ENCODE data around the gene PAX4. TPM values are rescaled to one million over a fixed set of nuclear protein-coding genes. Genes with fewer than 3 reads are reported as not detected.

The PAX4 gene
- total and polyA plus RNA-seq, 9 of the 15 experiments (the other 6 are each of a cell fraction or from before 2014, with no cell fraction given), result not detected

GRCh38 chr7:127658970-127659630 is 41.2 kb upstream of the PAX4 start:
- Histone ChIP-seq H3K4me1 (replicated peaks in 1 of 2; ENCODE audit: control insufficient read depth in 2 of 2, insufficient read depth in 2 of 2, low read length in 2 of 2) (peaks cover 0 to 33% of the 10 kb centered on the region in 2 experiments; a peak in 3 of 5 replicates), H3K4me3 (no peak overlapping the region), H3K27me3 (ENCODE audit: control insufficient read depth in 2 of 2, insufficient read depth in 2 of 2, low read length in 2 of 2) (no peaks in the 10 kb centered on the region), H3K79me2 (ENCODE audit: control insufficient read depth, insufficient read depth, low read length) (peaks cover 100% of the 10 kb centered on the region), H4K20me1 (replicated peaks; ENCODE audit: control insufficient read depth, insufficient read depth, low read length) (peaks cover 69% of the 10 kb centered on the region), H3K9ac (ENCODE audit: insufficient read depth in 1 of 2, low read depth in 2 of 2, low read length in 2 of 2) (no peak overlapping the region), H3K27ac (ENCODE audit: extremely low read depth, low read depth, low read length) (no peak overlapping the region), H3K4me2 (ENCODE audit: insufficient read depth, low read length) (no peak overlapping the region), H2AFZ (ENCODE audit: low read depth, low read length) (no peak overlapping the region), H3K36me3 (ENCODE audit: control insufficient read depth, insufficient read depth, low read length) (peaks cover 98% of the 10 kb centered on the region), H3K9me1 (ENCODE audit: control insufficient read depth, insufficient read depth, low read length) (peaks cover 21% of the 10 kb centered on the region), H3K9me3 (replicated peaks; ENCODE audit: control insufficient read depth, insufficient read depth, low read depth, low read length) (no peaks in the 10 kb centered on the region)
- ATAC-seq (no peak), FAIRE-seq (peak; percentile 15), DNase-seq (ENCODE audit: extremely low read depth in 1 of 4, low spot score in 3 of 4) (no peak)
- CTCF ChIA-PET (ENCODE audit: low intra/inter-chr PET ratio), result no interaction called here
- WGBS (ENCODE audit: insufficient coverage, low coverage, missing lambda C conversion rate), result 67% methylated on average over 3 of the region's 3 CpGs
- no TSS peak for BruUV-seq (replicated peaks)
- intact Hi-C loops (cut with micrococcal nuclease) (no loop called here), in situ Hi-C loops (cut with MboI) (no loop called here)
- POLR2A ChIA-PET, result no interaction called here
- TF ChIP-seq FOXA3 (CRISPR knock-in tag; conservative IDR thresholded peaks at IDR 0.05 in 1 of 2, IDR thresholded peaks at IDR 0.05 in 1 of 2), result 0 out of 4 replicates have a peak, but pooled peaks of 1 of the 2 experiments have one; percentile 14
- no peak for TF ChIP-seq TEAD2 (tag; IDR thresholded peaks at IDR 0.05)
- no peak for TF ChIP-seq BRD4 (IDR thresholded peaks at IDR 0.05)
- no peak for TF ChIP-seq ADNP (tag; IDR thresholded peaks at IDR 0.05)
- TF ChIP-seq CLOCK (CRISPR knock-in tag; IDR thresholded peaks at IDR 0.05; ENCODE audit: borderline replicate concordance), result no peak
- TF ChIP-seq HDAC8 (tag; IDR thresholded peaks at IDR 0.05), result no peak
- no peak for TF ChIP-seq ZNF449 (CRISPR knock-in tag; IDR thresholded peaks at IDR 0.05)
- TF ChIP-seq SRSF1 (IDR thresholded peaks at IDR 0.05; ENCODE audit: low read depth, low read length), result no peak
- TF ChIP-seq MCM7 (IDR thresholded peaks at IDR 0.05), result no peak
- TF ChIP-seq NCOA2 (IDR thresholded peaks at IDR 0.05; ENCODE audit: partially characterized antibody in 2 of 2), result no peak
- no peak for TF ChIP-seq ZNF583 (CRISPR knock-in tag; IDR thresholded peaks at IDR 0.05)
- TF ChIP-seq ZBTB5 (IDR thresholded peaks at IDR 0.05), result no peak

Measured in K562 (cell line).